B cell (primary cell): ENCODE data around the gene MAP10.

Source experiments
- EZH2 ChIP-seq: IDR thresholded peaks from 2 replicates; pipeline ENCODE4 v1.6.1; 2012; ENCODE audit warnings: borderline replicate concordance, low read depth, mild to moderate bottlenecking, moderate library complexity, low read length; ENCODE audit not compliant: insufficient read depth, poor library complexity, severe bottlenecking
- TF ChIP-seq, protein P1 (sequence below): fragments of 200-600 bp; IDR thresholded peaks from one replicate; pipeline ENCODE4 v1.8.0; 2022; ENCODE audit warnings: antibody characterized with exemption, mild to moderate bottlenecking

DNA sequence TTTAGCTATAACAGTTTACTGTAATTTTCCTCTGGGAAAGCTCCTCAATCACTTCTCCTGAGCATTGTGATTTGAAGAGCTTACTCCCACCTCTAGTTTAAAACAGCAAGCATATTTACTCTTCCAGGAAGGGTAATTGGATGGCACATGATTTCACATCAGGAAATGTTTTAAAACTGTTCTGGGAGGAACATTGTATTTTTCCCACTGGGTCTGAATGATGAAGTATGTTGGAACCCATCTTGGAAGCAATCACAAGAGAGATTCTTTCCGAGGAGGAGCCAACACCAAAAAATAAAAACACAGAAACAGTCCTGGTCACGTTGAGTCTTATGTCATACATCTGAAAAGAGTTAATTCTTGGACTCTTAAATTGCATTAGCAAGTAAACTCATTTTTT is 17.3 kb downstream of the MAP10 start:
- TF ChIP-seq, protein P1, sequence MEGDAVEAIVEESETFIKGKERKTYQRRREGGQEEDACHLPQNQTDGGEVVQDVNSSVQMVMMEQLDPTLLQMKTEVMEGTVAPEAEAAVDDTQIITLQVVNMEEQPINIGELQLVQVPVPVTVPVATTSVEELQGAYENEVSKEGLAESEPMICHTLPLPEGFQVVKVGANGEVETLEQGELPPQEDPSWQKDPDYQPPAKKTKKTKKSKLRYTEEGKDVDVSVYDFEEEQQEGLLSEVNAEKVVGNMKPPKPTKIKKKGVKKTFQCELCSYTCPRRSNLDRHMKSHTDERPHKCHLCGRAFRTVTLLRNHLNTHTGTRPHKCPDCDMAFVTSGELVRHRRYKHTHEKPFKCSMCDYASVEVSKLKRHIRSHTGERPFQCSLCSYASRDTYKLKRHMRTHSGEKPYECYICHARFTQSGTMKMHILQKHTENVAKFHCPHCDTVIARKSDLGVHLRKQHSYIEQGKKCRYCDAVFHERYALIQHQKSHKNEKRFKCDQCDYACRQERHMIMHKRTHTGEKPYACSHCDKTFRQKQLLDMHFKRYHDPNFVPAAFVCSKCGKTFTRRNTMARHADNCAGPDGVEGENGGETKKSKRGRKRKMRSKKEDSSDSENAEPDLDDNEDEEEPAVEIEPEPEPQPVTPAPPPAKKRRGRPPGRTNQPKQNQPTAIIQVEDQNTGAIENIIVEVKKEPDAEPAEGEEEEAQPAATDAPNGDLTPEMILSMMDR: no peak
- TF ChIP-seq EZH2: no peak
